CD4-positive, alpha-beta T cell treated with Interleukin-2 at 100 ng/mL for 4 hours (primary cell): ENCODE measurements around the gene CYTH3.
"Not testable (repeated sequence)": the region's sequence is repeated elsewhere in the genome, so short reads cannot be mapped to it uniquely, and the experiment has no call there.

Source experiments
- DNase-seq: peaks from one replicate; pipeline ENCODE4 v3.0.0-alpha.2; 2020; ENCODE audit warnings: low spot score

CYTH3 gene

GRCh38 chr7:6165521-6166320 lies 106.7 kb downstream of the CYTH3 start:
- DNase-seq: no peak

DNA sequence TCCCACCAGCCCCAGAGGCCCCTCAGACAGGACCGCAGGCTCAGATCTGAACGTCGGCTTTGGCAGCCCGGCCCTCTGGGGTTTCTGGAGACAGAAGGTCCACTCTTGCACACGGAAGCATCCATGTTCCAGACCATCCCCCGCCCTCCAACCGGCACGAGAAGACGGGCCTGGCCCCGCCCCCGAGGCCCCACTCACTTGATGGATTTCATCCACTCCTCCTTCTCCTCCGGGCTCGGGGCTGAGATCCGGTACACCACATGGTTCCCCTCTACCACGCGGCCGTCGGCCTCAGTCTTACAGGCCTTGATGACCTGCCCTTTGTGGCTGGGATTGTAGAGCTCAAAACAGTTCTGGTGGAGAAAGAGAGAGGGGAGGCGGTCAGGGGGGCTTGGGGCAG lies 107.3 kb downstream of the CYTH3 start:
- no peak for DNase-seq

DNA sequence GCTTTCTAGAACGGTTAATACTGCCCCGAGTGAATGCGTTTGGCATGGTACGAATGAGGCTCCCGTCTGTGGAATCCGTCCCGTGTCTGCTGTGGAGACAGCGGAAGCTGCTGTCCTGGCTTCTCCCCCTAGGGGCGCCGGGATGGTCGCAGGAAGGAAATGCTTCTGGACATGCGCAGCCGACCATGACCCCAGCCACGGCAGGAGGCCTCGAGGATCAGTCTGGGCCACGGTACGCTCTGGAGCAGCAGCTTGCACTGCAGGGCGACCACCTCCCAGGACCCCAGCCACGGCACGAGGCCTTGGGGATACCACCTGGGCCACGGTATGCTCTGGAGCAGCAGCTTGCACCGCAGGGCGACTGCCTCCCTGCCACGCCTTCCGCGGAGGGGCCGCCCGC lies 107.9 kb downstream of the CYTH3 start:
- DNase-seq: no peak

- DNase-seq: no peak
These were observed 108.4 kb downstream of the CYTH3 start for GRCh38 chr7:6164010-6164409.

DNA sequence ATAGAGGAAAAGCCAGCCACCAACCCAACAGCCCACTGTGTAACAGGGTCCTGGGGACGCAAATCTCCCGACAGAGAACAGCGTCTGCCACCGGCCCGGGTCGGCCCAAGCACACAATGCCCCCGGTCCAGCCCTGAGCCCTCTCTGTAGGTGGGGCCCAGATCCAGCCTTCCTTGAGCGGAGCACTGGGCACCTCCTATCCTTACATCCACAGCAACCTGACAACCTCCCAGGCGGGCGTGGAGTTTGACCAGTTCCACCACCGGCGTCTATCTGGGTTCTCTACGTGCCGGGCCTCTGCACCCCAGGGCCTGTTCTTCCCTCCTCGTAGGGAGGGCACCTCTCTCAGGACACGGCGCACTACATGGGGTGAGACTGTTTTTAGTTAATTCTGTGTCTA lies 109.0 kb downstream of the CYTH3 start:
- DNase-seq: no peak

GRCh38 chr7:6162650-6163366 lies 109.6 kb downstream of the CYTH3 start:
- no peak for DNase-seq

DNA sequence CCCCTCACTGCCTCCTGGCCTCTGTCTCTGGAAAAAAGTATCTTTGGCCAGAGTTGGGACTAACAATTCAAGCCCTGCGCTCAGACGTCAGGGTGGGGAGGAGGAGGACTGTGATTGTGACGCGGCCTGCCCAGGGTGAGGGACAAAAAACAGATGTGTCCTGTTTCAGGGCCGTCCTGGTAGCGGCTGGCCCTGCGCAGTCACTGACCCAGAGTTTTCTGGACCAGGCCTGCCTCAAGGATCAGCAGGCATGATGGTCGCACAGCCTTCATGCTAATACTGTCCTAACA lies 110.1 kb downstream of the CYTH3 start:
- DNase-seq: no peak

DNA sequence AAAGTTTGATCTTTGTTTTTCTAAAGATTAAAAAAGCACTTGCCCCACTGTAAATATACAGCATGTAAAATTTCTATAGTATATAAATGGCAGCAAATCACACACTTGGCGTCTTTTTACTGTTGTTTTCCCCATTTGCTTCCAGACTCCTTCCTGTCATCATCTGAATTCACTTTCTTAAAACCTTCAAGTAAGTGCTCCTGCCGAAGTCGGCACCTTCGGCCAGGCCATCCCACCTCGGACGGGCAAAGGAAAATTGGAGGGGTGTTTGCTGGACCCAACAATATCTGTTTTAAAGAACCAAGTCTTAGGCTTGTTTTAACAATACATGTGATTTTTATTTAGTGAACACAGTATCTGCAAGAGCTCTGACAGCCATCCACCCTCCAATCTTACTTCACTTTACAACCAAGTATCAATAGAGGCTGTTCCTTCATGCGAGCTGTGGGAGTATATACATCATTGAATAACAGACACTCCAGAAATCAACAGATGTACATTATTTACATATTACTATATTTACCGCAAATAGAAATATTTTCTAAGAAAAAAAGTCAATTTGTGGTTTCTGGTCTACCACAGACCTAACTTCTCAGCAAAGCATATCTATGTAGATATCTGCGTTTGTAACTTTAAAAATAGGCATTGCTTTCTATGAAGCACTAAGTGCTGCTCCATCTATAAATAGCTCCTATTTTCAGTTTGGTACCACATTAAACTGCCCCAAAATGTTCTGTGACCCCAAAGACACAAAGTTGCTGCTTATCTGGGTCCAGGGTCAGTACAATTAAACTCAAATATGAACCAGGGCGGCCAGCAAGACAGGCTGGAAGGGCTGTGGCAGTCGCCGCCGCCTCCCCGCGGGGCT lies 110.7 kb downstream of the CYTH3 start:
- peak; percentile 8 for DNase-seq

GRCh38 chr7:6160191-6160623 lies 112.2 kb downstream of the CYTH3 start:
- no peak for DNase-seq

- DNase-seq: no peak
These were observed 112.8 kb downstream of the CYTH3 start for GRCh38 chr7:6159524-6160031.

- DNase-seq: no peak
These were observed 113.3 kb downstream of the CYTH3 start for GRCh38 chr7:6159097-6159483.

GRCh38 chr7:6158424-6159096 lies 113.9 kb downstream of the CYTH3 start:
- DNase-seq: no peak

GRCh38 chr7:6157685-6158423 lies 114.6 kb downstream of the CYTH3 start:
- DNase-seq: no peak

DNA sequence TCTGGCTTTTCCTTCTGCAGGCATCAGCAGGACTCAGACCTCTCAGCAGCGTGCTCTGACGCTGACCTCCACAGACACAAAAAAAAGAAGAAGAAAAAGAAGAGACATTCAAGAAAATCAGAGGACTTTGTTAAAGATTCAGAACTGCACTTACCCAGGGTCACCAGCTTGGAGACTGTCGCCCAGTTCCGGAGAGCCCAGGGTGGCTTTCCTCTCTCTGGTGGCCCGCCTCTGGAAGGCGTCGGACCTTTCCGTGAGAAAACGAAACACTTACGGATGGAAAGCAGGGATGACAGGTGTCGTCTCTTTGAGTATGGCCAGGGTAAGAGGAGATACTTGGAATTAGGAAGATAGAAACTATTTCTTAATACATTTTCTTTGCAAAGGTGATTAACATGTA lies 115.7 kb downstream of the CYTH3 start:
- DNase-seq: no peak

GRCh38 chr7:6155596-6155995 lies 116.8 kb downstream of the CYTH3 start:
- no peak for DNase-seq

GRCh38 chr7:6154542-6155404 lies 117.7 kb downstream of the CYTH3 start:
- DNase-seq: no peak

GRCh38 chr7:6153646-6154541 lies 118.5 kb downstream of the CYTH3 start:
- DNase-seq: no peak

DNA sequence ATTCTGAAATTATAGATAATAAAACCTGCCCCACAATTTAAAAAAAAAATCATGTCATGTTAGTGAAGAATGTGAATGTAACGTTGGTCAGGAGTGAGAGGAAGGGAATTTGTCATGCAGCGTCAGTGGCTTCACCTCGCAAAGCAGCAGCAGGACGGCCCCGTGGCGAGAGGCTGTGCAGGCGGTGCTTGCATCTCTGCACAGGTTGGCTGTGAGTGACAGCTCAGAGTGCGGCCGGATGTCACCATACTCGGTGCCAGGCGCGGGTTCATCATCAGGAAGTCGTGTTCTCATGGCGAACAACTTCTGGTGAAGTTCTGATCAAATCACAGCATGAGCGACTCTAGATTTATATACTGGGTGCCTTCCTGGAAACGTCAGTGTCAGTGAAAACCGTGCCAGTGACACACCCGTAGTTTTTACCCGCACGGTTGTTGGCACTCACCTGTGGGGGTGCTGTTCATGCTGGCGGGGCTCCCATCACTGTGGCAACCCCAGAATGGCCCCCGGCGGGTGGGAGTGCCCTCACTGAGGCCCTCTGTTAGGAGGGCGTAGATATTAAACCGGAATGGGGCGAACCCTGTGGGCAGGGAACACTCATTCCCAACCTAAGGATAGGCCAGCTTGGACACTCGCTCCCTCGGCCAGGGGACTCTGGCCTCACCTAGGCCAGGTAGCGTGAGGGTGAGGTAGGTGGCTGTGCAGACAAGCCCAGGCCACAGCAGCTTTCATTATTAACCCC lies 120.3 kb downstream of the CYTH3 start:
- DNase-seq: no peak

DNA sequence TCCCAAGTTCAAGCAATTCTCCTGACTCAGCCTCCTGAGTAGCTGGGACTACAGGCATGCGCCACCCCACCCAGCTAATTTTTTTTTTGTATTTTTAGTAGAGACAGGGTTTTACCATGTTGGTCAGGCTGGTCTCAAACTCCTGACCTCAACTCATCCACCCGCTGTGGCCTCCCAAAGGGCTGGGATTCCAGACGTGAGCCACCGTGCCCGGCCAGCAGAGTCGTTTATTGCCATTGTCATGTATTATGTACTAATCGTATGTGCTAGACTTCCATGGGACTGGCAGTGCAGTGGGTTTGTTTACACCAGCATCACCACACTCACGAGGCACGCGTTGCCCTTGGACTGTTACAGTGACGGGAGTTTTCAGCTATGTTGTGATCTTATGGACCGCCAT lies 120.9 kb downstream of the CYTH3 start:
- not testable (repeated sequence) for DNase-seq
